Measurements from ENCODE around the gene ZNF442.
"Not testable (repeated sequence)": the region's sequence is repeated elsewhere in the genome, so short reads cannot be mapped to it uniquely, and the experiment has no call there.

The ZNF442 gene

DNA sequence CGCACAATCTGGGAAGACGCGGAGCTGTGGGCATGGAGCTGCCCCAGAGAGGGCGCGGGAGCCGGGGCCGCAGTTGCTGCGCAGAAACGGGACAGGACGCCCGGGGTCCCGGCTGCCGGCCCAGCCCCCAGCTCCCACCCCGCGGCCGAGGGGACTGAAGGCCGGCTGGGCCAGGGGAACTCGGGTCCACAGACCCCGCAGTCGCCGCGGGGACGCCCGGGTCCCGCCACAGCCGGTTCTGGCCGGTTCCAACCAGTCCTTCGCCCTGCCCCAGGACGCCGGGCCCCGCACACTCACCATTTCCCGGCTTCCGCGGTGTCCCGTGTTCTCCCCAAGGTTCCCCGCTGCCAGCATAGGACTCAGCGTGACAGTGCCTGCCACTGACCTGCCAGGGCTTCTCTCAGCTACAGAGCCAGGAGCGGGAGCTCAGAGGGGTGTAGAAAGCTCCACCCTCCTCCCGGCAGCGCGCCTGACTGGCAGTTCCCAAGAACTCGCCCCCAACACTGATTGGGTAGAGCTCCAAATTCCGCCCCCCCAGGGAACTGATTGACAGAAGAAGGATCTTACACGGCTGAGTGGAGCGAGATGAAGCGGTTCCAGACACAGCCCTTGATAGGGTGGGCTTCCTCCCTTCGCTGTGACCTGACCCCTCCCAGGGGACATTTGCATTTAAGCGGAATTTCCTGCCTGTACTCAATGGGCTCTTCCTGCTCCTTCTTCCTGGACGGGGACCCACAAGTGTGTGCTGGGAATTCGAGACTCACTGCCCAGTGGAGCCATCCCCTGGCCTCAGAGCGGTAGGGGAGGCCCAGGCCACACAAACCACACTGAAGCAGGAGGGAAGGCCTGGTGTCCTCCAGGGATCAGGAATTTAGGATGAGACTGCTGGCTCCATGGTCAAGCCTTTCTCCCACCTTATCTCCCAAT is at the start of gene ZNF442:
Gene ZNF442 (minus strand): TSS at position 448 of the 927 bp plus-strand sequence. CDS start 2,052 bp downstream, outside the sequence.
- DNase-seq, result peak; percentile 94

DNA sequence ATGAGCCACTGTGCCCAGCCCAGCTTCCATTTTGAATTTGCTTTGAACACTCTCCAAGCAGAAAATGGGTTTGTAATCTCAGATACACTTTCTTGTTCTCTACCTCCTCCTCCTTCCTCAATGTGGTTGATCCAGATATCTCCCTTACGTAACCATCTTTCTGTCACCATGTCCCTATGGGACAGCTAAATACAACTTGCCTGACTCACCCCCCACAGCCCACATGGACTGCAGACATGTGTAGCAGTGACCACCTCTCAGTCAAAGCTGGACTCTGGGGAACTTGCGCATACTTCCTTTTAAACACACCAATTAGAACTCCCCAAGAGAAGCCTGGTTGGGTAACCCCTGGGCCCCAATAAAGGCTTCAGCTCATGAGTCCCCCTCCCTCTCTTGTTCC is 46.4 kb upstream of the ZNF442 start:
- peak; percentile 3 for DNase-seq

DNA sequence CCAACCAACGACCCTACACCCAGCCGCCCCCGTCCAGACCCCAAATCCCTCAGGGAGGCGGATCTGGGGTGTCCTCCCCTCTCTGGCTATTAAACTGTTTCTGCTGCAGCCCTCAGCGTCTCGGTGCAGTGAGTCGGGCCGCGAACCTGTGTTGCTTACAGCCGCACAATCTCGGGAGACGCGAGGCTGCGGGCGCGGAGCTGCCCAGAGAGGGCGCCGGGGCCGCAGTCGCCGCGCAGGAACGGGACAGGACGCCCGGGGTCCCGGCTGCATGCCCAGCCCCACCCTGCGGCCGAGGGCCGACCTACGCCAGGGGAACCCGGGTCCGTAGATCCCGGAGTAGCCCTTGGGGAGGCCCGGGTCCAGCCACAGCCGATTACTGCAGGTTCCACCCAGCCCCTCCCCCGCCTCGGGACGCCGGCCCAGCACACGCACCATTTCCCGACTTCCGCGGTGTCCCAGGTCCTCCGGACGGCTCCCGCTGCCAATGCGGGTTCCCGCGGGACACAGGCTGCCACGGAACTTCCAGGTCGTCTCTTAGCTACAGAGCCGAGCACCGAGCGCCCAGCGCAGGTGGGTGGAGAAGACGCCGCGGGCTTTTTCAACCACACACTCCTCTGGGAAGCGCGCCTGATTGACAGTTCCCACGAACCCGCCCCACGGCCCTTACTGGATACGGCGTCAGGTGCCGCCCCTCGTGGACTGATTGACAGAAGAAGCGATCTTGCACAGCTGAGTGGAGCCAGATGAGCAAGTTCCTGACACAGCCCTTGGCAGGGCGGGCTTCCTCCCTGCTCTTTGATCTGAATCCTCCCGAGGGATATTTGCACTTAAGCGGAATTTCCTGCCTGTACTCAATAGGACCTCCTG is 35.4 kb upstream of the ZNF442 start, which contains the start of gene ZNF799:
Gene ZNF799 (minus strand): TSS at position 639 of the 870 bp plus-strand sequence. CDS start 201 bp downstream, at position 438.
- peak; percentile 92 for DNase-seq

DNA sequence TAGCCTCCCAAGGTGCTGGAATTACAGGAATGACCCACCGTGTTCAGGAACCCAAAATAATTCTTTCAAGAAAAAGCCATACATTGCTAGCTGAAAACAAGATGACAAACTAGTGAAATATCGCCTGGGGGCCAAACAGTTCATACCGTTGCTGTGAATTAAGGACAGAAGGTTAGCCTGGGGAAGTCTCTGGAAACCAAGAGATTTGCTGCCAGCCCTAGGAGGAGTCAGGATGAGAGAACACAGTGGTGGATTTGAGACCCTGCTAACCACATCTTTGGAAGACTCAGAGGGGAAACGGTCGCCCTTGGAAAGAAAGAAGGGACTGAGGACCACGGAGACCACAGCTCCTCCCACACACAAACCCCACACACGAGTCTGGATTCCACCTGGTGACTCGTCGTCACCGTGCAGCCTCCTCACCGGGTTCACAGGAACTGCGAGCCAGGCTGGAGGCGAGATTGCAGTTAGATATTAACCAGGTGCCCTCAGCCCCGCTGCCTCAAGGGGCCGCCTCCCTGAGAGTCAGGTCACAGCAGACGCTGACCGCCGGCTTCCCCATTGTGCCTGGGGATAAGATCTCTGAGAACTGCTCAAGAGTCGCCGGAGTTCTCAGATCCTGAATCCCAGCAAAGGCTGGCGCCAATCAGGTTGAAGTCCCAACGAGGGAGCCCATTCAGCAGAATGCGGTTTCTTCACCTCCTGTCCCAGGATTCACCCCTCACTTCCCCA is 34.6 kb upstream of the ZNF442 start:
- peak; percentile 4 for DNase-seq

DNA sequence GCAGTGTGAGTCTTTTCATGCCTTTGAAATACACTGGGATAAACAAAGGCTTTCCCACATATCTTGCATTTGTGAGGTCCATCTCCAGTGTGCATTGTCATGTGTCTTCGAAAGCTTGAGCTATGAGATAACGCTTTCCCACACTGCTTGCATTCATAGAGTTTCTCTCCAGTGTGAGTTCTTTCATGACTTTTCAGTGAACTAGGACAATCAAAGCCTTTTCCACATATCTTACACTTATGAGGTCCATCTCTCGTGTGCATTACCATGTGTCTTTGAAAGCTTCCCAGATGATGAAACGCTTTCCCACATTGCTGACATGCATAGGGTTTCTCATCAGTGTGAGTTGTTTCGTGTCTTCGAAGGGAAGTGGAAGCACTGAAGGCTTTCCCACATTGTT is 25.7 kb upstream of the ZNF442 start:
- not testable (repeated sequence) for DNase-seq

DNA sequence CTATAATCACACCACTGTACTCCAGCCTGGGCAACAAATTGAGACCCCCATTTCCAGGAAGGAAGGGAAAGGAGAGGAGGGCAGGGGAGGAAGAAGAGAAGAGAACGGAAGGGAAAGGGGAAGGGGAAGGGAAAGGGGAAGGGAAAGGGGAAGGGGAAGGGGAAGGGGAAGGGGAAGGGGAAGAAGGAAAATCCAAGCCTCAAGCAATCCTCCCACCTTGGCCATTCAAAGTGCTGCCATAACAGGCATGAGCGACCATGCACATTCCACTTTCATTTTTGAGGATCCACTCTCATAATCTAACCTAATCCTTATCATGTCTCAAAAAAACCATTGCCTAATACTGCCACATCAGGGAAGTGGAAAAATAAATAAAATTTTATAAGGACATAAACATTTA is 20.9 kb upstream of the ZNF442 start:
- DNase-seq, result not testable (repeated sequence)

DNA sequence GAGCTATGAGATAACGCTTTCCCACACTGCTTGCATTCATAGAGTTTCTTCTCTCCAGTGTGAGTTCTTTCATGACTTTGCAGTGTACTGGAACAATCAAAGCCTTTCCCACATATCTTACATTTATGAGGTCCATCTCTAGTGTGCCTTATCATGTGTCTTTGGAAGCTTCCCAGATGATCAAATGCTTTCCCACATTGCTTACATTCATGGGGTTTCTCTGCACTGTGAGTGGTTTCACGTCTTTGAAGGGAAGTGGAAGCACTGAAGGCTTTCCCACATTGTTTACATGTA is 14.9 kb upstream of the ZNF442 start:
- no peak for DNase-seq

DNA sequence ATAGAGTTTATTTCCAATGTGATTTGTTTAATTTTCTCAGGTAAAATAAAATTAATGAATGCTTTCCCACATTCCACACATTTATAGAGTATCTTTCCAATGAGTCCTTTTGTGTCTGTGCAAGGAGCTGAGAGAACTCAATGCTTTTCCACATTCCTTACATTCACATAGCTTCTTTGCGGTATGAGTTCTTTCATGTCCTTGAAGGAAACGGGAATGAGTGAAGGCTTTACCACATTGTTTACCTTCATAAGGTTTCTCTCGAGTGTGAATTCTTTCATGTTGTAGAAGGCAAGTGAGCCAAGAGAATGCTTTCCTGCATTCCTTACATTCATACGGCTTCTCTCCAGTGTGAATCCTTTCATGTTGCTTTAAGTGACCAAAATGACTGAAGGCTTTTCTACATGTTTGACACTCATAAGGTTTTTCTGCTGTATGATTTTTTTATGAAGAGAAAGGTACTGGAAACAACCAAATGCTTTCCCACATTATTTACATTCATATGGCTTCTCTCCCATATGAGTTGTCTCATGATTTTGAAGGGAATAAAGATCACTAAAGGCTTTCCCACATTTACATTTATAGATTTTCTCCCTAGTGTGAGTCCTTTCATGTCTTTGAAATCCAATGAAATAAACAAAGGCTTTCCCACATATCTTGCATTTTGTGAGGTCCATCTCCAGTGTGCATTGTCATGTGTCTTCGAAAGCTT is 14.4 kb upstream of the ZNF442 start:
- no peak for DNase-seq

DNA sequence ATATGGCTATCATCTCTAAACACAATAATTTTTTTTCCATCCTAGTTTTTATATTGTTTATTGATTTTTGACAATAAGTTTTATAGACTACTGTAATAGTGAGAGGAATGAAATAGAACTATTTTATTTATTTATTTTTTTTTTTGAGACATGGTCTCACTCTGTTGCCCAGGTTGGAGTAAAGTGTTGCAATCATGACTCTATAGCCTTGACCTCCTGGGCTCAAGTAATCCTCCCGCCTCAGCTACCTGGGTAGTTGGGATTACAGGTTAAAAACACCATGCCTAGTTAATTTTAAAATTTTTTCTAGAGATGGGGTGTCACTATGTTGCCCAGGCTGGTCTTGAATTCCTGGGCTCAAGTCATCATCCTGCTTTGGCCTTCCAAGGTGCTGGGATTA is 8.5 kb upstream of the ZNF442 start:
- DNase-seq, result no peak

DNA sequence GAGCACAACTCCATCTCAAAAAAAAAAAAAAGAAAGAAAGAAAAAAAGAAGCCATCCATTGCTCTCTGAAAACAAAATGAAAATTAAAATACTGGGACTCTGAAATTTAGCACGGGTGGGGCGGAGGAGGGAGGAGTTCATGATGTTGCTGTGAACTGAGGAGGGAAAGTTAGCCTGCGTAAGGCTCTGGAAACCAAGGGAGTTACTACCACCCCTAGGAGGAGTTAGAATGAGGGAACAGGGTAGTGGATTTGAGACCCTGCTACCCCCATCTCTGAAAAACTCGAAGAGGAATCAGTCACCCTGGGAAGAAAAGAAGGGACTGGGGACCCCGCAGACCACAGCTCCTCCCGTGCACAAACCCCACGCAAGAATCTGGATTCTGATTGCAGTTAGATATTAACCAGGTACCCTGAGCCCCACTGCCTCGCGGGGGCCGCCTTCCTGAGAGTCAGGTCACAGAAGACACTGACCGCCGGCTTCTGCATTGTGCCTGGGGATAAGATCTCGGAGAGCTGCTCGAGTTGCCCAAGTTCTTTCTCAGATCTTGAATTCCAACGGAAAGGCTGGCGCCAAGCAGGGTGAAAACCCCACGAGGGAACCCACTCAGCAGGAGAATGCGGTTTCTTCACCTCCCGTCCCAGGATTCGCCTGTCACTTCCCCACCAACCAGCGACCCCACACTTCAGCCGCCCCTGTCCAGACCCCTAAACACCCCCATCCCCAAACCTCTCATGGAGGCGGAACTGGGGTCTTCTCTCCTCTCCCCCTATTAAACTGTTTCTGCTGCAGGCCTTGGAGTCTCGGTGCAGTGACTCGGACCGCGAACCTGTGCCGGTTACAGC is 870 bp downstream of the ZNF442 start:
- DNase-seq, result no peak

DNA sequence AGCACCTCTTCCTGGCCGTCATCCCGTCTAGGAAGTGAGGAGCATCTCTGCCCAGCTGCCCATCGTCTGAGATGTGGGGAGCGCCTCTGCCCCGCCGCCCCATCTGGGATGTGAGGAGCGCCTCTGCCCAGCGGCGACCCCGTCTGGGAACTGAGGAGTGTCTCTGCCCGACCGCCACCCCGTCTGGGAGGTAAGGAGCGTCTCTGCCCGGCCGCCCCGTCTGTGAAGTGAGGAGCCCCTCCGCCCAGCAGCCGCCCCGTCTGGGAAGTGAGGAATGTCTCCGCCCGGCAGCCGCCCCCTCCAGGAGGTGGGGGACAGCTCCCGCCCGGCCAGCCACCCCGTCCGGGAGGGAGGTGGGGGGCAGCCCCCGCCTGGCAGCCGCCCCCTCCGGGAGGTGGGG is 3.2 kb downstream of the ZNF442 start:
- not testable (repeated sequence) for DNase-seq

DNA sequence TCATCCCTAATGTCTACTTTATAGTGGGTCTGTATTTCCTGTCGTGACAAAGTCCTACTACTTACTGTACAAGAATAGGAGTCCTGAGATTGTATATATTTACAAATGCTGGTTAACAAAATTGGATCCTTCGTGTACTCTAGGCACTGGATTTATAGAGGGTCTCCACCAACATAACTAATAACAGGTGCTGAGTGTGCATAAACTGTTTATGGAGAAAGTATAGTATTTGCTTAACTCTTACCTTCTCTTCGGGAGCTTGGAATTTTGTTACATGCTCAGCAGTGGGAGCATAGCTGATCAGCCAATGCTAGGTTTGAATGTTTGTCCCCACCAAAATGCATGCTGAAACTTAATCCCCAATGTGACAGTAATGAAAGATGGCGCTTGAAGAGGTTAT is 12.1 kb downstream of the ZNF442 start:
- DNase-seq, result no peak

DNA sequence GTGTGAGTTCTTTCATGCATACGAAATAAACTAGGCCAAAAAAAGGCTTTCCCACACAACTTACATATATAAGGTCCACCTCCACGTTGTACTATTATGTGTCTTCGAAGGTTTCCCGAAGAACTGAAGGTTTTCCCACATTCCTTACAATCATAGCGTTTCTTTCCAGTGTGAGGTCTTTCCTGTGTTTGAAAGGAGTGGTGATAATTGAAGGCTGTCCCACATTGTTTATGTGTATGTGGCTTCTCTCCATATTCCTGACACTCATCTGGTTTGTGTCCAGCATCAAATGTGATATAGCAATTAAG is 14.6 kb downstream of the ZNF442 start:
- DNase-seq, result no peak

DNA sequence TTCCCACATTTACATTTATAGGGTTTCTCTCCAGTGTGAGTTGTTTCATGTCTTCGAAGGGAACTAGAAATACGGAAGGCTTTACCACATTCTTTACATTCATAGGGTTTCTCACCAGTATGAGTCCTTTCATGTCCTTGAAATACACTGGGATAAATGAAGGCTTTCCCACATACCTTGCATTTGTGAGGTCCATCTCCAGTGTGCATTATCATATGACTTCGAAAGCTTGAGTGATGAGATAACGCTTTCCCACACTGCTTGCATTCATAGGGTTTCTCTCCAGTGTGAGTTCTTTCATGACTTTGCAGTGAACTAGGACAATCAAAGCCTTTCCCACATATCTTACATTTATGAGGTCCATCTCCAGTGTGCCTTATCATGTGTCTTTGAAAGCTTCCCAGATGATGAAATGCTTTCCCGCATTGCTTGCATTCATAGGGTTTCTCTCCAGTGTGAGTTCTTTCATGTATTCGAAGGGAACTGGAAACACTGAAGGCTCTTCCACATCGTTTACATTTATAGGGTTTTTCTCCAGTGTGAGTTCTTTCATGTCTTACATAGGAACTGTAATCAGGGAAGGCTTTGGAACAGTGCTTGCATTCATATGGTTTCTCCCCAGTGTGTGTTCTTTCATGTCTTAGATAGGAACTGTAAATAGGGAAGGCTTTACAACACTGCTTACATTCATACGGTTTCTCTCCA is 15.1 kb downstream of the ZNF442 start:
- no peak for DNase-seq

DNA sequence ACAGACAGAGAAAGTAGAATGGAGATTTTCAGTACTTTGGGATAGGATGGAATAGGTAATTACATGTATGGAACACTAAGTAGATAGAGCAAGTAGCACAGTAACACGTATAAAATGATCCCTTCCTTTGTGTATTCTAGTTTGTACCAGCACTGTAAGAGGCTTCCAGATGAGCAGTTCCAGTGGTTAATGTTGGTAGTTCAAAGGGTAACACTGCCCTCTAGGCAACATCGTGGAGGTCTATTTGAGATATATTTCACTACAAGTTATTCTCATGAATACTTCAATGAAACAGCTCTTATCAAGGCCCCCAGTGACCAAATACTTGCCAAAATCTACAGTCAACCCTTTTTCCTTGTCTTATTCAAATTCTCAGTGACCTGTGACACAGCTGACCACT is 18.6 kb downstream of the ZNF442 start:
- DNase-seq, result no peak

DNA sequence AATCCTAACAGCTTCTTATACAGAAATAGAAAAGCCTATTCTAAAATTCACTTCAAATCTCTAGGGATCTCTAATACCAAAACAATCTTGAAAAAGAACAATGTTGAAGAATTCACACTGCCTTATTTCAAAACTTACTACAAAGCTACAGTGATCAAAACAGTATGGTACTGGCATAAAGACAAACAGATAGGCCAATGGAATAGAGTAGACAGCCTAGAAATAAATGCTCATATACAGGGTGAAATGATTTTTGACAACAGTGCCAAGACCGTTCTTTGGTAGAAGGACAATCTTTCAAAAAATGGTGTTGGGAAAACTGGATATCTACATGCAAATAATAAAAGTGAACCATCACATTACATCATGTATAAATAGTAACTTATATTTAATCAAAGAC is 20.3 kb downstream of the ZNF442 start:
- DNase-seq, result no peak

DNA sequence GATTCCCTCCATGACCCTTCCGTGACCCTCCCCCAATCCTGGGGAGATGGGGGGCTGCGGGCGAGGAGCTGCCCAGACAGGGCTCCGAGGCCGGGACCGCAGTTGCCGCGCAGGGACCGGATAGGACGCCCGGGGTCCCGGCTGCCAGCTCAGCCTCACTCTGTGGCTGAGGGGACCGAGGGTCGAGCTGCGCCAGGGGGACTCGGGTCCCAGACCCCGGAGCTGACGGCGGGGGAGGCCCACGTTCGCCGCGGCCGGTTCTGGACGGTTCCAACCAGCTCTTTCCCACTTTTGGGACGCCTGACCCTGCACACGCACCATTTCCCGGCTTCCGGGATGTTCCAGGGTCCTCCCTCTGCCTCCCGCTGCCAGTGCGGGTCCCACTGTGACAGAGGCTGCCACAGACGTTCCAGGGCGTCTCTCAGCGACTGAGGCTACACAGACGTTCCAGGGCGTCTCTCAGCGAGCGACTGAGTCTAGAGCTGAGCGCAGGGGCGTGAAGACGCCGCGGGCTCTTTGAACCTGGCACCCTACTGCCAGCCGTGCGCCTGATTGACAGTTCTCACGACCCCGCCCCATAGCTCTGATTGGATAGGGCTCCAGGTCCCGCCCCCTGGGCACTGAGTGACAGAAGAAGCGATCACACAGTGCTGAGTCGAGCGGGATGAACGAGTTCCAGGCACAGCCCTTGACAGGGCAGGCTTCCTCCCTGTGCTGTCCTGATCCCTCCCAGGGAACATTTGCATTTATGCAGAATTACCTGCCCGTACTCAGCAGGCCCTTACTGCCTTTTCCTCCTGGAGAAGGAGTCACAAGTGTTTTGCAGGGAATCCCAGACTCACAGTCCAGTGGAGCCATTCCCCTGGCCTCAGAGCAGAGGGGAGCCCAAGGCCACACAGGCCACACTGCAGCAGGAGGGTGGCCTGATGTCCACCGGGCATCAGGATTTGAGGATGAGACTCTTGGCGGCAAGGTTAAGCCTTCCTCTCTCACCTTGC is 32.0 kb downstream of the ZNF442 start, which contains the start of gene ZNF563:
Gene ZNF563 (minus strand): TSS at position 472 of the 998 bp plus-strand sequence. CDS start 151 bp downstream, at position 321.
- DNase-seq, result peak; percentile 88

DNA sequence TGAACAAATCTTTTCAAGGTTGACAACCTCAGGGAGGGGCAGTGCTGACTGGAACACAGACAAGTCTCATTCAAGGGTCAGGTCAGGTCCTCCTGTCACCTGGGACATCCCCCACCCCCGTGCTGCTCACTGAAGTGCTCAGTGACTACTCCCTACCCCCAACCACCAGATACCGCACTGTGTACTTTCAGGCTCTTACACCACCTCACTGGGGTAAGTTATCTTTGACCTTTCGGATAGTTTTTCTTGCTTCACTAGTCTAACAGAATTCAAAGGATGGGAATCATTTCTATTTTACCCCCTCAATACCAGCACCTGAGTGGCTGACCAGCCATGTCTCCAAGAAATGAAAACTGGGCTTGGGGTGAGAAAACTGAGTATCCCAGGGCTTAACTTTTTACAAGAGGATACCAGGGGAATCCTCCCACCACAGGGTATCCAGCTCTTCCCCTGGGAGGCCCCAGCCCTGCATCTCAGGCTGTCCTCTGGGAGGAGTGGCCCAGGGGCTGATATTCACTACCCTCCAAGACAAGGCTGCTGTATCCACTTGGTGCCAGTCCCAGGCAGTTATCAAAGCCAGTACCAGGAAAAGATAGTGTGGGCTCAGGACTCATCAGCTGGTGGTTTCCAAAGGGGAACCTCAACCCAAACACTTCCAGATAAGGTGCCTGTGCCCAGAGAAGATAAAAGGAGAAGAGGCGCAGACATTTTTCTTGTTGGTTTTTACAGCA is 34.1 kb downstream of the ZNF442 start:
- DNase-seq, result peak; percentile 20

DNA sequence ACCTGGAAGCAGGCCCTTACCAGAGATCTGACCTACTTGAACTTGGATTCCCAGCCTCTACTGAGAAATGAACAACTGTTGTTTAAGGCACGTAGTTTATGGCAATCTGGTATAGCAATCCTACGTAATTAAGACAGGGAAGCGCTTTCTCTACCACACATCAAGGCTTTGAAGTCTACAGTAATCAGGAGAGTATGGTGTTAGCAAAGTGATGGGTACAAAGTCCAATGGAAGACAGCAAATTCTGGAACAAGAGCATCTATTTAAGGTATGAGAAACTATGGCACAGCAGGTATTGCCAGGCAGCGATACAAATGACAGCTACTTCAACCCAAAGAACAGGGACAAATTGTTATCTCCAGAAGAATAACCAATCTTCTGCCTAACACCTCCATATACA is 35.1 kb downstream of the ZNF442 start:
- no peak for DNase-seq
